ENCODE measurements around the gene PGLYRP2. TPM values are rescaled to one million over a fixed set of nuclear protein-coding genes. Genes with fewer than 3 reads are reported as not detected.

The PGLYRP2 gene
- polyA plus RNA-seq, 1 donor, result not detected

- H3K4me1 ChIP-seq (ENCODE audit: control insufficient read depth, insufficient read depth, low read length), result peaks cover 6% of the 10 kb centered on the region
- DNase-seq, result no peak
- no peaks in the 10 kb centered on the region for H3K36me3 ChIP-seq (ENCODE audit: control insufficient read depth, insufficient read depth, low read length)
- peaks cover 61% of the 10 kb centered on the region for H3K27me3 ChIP-seq (ENCODE audit: control insufficient read depth, insufficient read depth, low read length)
- 71% methylated on average over 3 of the region's 17 CpGs for WGBS (ENCODE audit: insufficient coverage, low lambda C conversion rate)
- H3K9me3 ChIP-seq (ENCODE audit: control insufficient read depth, low read depth, low read length), result no peaks in the 10 kb centered on the region
- no peak overlapping the region for H3K4me3 ChIP-seq (ENCODE audit: low read length)
- no peak overlapping the region for H3K27ac ChIP-seq (ENCODE audit: low read length)
Observed at GRCh38 chr19:15453906-15454860, 25.1 kb downstream of the PGLYRP2 start.

- Histone ChIP-seq H3K36me3 (ENCODE audit: control insufficient read depth, insufficient read depth, low read length) (no peaks in the 10 kb centered on the region), H3K4me1 (ENCODE audit: control insufficient read depth, insufficient read depth, low read length) (peaks cover 9% of the 10 kb centered on the region), H3K9me3 (ENCODE audit: control insufficient read depth, low read depth, low read length) (no peaks in the 10 kb centered on the region), H3K27ac (ENCODE audit: low read length) (no peak overlapping the region), H3K4me3 (ENCODE audit: low read length) (no peak overlapping the region), H3K27me3 (ENCODE audit: control insufficient read depth, insufficient read depth, low read length) (peaks cover 53% of the 10 kb centered on the region)
- DNase-seq, result no peak
- WGBS (ENCODE audit: insufficient coverage, low lambda C conversion rate), result no CpG with 5 or more reads among the region's 44 CpGs
Observed at GRCh38 chr19:15453091-15453578, 26.2 kb downstream of the PGLYRP2 start.

- peaks cover 9% of the 10 kb centered on the region for H3K4me1 ChIP-seq (ENCODE audit: control insufficient read depth, insufficient read depth, low read length)
- no peak overlapping the region for H3K4me3 ChIP-seq (ENCODE audit: low read length)
- WGBS (ENCODE audit: insufficient coverage, low lambda C conversion rate), result no CpG with 5 or more reads among the region's 37 CpGs
- H3K27ac ChIP-seq (ENCODE audit: low read length), result no peak overlapping the region
- DNase-seq, result peak; percentile 76
- no peaks in the 10 kb centered on the region for H3K9me3 ChIP-seq (ENCODE audit: control insufficient read depth, low read depth, low read length)
- H3K36me3 ChIP-seq (ENCODE audit: control insufficient read depth, insufficient read depth, low read length), result no peaks in the 10 kb centered on the region
- H3K27me3 ChIP-seq (ENCODE audit: control insufficient read depth, insufficient read depth, low read length), result peaks cover 47% of the 10 kb centered on the region
Observed at GRCh38 chr19:15452111-15453047, 26.9 kb downstream of the PGLYRP2 start.

GRCh38 chr19:15450528-15450890 lies 28.8 kb downstream of the PGLYRP2 start:
- peaks cover 9% of the 10 kb centered on the region for H3K4me1 ChIP-seq (ENCODE audit: control insufficient read depth, insufficient read depth, low read length)
- no CpG with 5 or more reads among the region's 1 CpG for WGBS (ENCODE audit: insufficient coverage, low lambda C conversion rate)
- H3K27ac ChIP-seq (ENCODE audit: low read length), result no peak overlapping the region
- no peaks in the 10 kb centered on the region for H3K9me3 ChIP-seq (ENCODE audit: control insufficient read depth, low read depth, low read length)
- H3K36me3 ChIP-seq (ENCODE audit: control insufficient read depth, insufficient read depth, low read length), result no peaks in the 10 kb centered on the region
- no peak overlapping the region for H3K4me3 ChIP-seq (ENCODE audit: low read length)
- peaks cover 29% of the 10 kb centered on the region for H3K27me3 ChIP-seq (ENCODE audit: control insufficient read depth, insufficient read depth, low read length)
- no peak for DNase-seq

- Histone ChIP-seq H3K36me3 (ENCODE audit: control insufficient read depth, insufficient read depth, low read length) (no peaks in the 10 kb centered on the region), H3K27me3 (ENCODE audit: control insufficient read depth, insufficient read depth, low read length) (peaks cover 23% of the 10 kb centered on the region), H3K9me3 (ENCODE audit: control insufficient read depth, low read depth, low read length) (no peaks in the 10 kb centered on the region), H3K4me1 (ENCODE audit: control insufficient read depth, insufficient read depth, low read length) (peaks cover 9% of the 10 kb centered on the region), H3K4me3 (ENCODE audit: low read length) (peak within 1 kb of the TSS; percentile 48), H3K27ac (ENCODE audit: low read length) (no peak within 1 kb of the TSS)
- peak in 1 of 2 donors; percentile 78 for DNase-seq
- no CpG with 5 or more reads among the region's 77 CpGs for WGBS (ENCODE audit: insufficient coverage, low lambda C conversion rate)
Observed at GRCh38 chr19:15449620-15450527, 29.4 kb downstream of the PGLYRP2 start, which contains the start of gene WIZ. TSS of gene WIZ (minus strand) at chr19:15449956. CDS start at chr19:15448307, 1,649 bp downstream.

GRCh38 chr19:15448778-15449619 lies 30.3 kb downstream of the PGLYRP2 start:
- Histone ChIP-seq H3K27ac (ENCODE audit: low read length) (no peak overlapping the region), H3K27me3 (ENCODE audit: control insufficient read depth, insufficient read depth, low read length) (peaks cover 14% of the 10 kb centered on the region), H3K36me3 (ENCODE audit: control insufficient read depth, insufficient read depth, low read length) (no peaks in the 10 kb centered on the region), H3K4me1 (ENCODE audit: control insufficient read depth, insufficient read depth, low read length) (peaks cover 9% of the 10 kb centered on the region), H3K9me3 (ENCODE audit: control insufficient read depth, low read depth, low read length) (no peaks in the 10 kb centered on the region), H3K4me3 (ENCODE audit: low read length) (peak overlapping the region; percentile 48)
- WGBS (ENCODE audit: insufficient coverage, low lambda C conversion rate), result no CpG with 5 or more reads among the region's 43 CpGs
- DNase-seq, result peak in 1 of 2 donors; percentile 17

- Histone ChIP-seq H3K27ac (ENCODE audit: low read length) (no peak overlapping the region), H3K4me1 (ENCODE audit: control insufficient read depth, insufficient read depth, low read length) (peaks cover 9% of the 10 kb centered on the region), H3K36me3 (ENCODE audit: control insufficient read depth, insufficient read depth, low read length) (no peaks in the 10 kb centered on the region), H3K27me3 (ENCODE audit: control insufficient read depth, insufficient read depth, low read length) (peaks cover 6% of the 10 kb centered on the region), H3K9me3 (ENCODE audit: control insufficient read depth, low read depth, low read length) (no peaks in the 10 kb centered on the region), H3K4me3 (ENCODE audit: low read length) (no peak overlapping the region)
- no peak for DNase-seq
- 18% methylated on average over 3 of the region's 17 CpGs for WGBS (ENCODE audit: insufficient coverage, low lambda C conversion rate)
Observed at GRCh38 chr19:15448044-15448777, 31.1 kb downstream of the PGLYRP2 start.

- no peaks in the 10 kb centered on the region for H3K27me3 ChIP-seq (ENCODE audit: control insufficient read depth, insufficient read depth, low read length)
- peaks cover 5% of the 10 kb centered on the region for H3K4me1 ChIP-seq (ENCODE audit: control insufficient read depth, insufficient read depth, low read length)
- no peak for DNase-seq
- no CpG with 5 or more reads among the region's 4 CpGs for WGBS (ENCODE audit: insufficient coverage, low lambda C conversion rate)
- H3K9me3 ChIP-seq (ENCODE audit: control insufficient read depth, low read depth, low read length), result no peaks in the 10 kb centered on the region
- H3K4me3 ChIP-seq (ENCODE audit: low read length), result no peak overlapping the region
- H3K27ac ChIP-seq (ENCODE audit: low read length), result no peak overlapping the region
- no peaks in the 10 kb centered on the region for H3K36me3 ChIP-seq (ENCODE audit: control insufficient read depth, insufficient read depth, low read length)
Observed at GRCh38 chr19:15447057-15447456, 32.2 kb downstream of the PGLYRP2 start.
